Measurements from ENCODE around the gene OTUD7B.
"Not testable (repeated sequence)": the region's sequence is repeated elsewhere in the genome, so short reads cannot be mapped to it uniquely, and the experiment has no call there.

OTUD7B gene

DNA sequence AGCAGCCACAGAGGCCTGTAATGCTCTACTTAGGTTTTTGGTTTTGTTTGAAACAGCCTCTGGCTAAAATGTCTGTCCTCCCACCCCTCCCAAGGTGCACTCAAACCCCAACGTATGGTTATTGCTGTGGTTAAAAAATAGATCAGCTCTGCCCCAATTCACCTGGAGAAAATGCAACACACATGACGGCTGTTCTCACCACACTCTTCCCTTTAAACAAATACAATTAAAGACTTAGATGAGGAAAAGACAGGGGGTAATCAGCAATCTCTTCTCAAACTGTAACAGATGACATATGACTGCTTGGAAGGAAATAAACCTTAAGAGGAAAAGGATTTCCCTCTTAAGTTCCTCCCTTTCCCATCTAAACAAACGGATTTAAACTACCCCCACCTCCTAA lies 67.6 kb downstream of the OTUD7B start:
- no peak for DNase-seq (ENCODE audit: low read depth)

DNA sequence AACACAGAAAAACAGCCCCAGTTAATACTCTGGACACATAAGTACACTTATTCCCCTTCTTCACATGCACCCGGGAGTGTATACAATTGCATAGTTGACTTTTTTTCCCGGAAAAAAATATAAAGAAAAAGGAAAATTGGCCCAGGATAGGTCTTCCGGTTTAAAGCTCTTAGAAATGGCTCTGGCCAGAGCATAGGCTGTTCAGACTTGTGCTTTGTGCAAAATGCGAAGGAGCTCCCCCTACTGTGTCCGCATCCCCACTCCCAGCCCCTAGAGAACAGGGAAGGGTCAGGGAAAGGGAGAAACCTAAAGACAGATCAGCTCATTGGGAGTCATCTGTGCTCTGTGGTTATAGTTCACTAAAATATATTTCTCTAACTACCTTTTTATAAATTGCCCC lies 68.3 kb downstream of the OTUD7B start:
- DNase-seq (ENCODE audit: low read depth): no peak

DNA sequence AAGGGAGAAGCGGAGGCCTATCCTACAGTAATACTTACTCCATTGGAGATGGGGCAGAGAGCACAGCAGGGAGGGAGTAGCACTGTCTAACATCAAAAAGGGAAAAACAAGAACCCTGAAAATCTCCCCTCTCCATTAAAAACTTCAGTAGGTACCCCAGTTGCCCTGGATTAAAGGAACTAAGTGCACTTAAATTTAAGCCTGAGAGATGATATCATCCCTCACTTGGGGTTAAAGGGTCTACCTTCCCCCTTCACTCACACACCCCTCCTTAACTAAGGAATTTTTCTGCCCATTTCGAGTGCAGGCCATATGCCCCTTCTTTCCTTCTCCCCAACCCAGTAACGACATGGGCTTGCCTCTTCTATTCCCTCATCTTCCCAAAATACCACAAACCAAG lies 70.1 kb downstream of the OTUD7B start:
- DNase-seq (ENCODE audit: low read depth): no peak

DNA sequence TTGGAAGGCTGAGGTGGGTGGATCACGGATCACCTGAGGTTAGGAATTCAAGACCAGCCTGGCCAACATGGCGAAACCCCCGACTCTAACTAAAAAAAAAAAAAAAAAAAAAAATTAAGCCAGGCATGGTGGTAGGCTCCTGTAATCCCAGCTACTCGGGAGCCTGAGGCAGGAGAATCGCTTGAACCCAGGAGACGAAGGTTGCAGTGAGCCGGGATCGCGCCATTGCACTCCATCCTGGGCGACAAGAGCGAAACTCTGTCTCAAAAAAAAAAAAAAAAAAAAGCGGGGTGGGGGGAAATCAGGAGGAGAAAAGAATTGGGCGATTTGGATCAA lies 71.9 kb downstream of the OTUD7B start:
- not testable (repeated sequence) for DNase-seq (ENCODE audit: low read depth)

DNA sequence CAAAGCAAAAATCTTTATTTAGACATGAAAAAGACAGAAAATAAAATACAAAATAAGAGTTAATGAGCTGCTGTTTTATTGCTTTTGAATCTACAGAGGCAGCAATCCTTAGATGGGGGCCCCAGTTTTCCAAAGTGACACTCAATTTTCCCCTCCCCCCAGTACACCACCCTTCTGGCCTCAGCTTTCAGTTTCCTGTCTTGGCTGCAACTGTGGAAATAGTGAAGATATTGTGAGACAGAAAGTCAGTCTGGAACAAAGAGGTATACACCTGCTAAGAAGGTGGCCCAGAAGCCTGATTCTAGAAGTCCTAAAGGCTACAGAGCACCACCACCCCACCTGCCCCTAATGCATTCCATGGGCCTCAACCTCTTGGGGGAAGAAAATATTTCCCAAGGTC lies 72.8 kb downstream of the OTUD7B start:
- DNase-seq (ENCODE audit: low read depth): no peak

DNA sequence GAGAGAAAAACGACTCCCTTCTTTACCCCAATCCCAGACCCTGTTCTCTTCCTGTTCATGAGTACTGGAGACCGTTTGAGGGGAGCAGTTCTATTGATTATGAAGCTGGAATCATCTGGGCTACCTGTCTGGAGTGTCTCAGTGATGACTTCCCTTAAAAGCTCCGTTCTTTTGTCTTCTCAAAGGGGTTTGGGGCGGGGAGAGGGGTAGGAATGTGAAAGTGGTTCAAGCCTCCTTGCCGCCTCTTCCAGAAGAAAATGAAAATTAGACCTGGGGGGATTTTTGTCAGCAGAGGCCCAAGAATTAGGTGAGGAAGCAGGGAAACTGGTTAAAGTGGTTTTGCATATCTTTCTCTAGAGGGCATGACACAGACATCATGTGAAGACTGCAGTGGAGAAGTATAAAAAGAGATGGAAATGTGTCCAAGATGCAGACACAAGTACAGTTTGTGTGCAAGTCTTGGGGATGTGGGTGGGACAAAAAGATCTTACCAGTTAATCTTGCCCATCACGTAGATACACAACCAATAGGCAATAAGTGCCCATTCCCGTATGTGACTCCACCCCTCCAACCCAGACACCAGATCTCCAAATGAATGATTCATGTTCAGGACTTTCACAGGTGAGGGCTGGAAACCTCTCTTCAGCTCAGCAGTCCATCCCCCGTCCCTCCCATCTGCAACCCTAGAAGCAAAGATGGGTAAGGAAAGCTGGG lies 73.4 kb downstream of the OTUD7B start:
- no peak for DNase-seq (ENCODE audit: low read depth)

DNA sequence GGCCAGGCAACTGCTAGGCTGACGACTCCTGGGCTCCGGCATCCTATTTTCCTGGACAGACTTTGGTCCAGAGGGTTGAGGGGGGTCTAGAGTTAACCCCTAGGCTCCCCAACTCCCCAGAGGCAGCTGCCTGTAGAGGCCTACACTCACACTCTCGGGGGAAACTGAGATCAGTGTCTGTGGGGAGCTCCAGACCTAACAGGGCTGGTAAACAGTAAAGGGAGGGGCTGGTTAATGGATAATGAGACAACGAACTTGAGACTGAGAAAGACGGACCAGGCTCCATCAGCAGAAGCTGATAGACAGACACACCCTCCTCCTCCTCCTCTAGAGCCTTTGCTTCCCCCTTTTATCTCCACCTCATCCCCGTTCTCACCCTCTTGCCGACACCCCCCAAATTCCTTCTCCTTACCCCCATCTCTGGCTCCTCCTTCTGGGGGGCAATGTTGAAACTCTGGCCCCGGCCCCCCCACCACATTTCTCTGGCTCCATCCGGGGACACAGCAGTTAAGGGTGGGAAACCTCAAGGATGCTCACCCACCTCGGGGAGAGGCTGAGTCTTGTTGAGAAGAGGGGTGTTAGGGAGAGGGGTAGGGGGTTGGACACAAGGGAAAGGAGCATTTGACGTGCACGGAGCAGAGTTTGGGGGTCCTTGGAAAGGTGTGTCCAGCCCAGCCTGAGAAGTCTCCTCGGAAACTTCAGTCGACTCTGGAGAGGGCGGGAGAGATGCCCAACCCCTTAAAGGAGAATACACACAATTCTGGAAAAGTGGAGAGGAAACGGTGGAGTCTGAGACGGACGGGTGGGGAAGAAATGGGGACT lies 74.1 kb downstream of the OTUD7B start, which contains the start of gene MTMR11:
Gene MTMR11, minus strand, starts transcription at position 710 of the 822 bp plus-strand sequence. Its CDS starts 232 bp downstream, at position 478.
- DNase-seq (ENCODE audit: low read depth): no peak

DNA sequence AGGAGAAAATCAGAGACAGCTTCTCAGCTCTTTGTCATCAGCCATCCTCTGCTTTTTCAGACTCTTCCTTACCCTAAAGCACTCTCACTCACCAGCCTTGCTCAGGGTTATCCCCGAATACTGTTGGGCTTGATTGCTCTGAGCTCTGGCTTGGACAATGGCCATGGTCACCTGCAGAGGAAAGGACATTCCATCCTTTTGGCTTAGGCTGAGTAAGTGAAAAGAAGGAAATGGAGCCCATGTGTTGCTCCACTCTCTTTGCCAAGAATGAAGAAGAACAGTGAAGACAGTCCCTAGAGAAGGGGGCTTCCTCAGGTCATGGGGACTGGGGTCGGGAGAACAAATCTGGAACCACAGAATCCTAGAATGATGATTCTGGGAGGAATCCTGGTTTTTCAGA lies 76.2 kb downstream of the OTUD7B start:
- DNase-seq (ENCODE audit: low read depth): no peak

DNA sequence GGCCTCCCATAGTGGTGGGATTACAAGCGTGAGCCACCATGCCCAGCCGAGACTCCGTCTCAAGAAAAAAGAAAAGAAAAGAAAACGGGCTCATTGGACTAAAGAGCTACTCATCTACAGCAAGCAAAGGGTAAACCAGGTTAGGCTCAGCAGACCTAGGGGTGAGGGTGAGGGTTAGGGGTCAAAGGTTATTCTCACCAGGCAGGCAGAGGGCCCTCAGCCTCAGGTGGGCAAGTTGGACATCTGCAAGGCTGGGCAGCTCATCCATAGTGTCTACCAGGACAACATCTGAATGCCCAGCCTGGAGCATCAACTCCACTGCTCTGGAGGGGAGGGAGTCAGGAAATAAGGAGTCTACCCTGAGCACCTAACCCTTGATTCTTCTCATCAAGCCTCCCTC lies 77.3 kb downstream of the OTUD7B start:
- DNase-seq (ENCODE audit: low read depth): no peak

DNA sequence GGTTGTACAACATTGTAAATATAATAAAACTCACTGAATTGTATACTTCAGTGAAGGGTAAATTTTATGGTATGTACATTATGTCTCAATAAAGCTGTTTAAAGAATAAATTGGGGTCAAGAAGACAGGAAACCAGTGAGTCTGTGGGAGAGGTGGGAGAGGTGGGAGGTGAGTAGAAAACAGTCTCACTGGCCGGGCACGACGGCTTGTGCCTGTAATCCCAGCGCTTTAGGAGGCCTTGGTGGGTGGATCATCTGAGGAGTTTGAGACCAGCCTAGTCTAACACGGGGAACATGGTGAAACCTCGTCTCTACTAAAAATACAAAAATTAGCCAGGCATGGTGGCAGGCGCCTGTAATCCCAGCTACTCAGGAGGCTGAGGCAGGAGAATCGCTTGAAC lies 78.1 kb downstream of the OTUD7B start:
- DNase-seq (ENCODE audit: low read depth): no peak

DNA sequence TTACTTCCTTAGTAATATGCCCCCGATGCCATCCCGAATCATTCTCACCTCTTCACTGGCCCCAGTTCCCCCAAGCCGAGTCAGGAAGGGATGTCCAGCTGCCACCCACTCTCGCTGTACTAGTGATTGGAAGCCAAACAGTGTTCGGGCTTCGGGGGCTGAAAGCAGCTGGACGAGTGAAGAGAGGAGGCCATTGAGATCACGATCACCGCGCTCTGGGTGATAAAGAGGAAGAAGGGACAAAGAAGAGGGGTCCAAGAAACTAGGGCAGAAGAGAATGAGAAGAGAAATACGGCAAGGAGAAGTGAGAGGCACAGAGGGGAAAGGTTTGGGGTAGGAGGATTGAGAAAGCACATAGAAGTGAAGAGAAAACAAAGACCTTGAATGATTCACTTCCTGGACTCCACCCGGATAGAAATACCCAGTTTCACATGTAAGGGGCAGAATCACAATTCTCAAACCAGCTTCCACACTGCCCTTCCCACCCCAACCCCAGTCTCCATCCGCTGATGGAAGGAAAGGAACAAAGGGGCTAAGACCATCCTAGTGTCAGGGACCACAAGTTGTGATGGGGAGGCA lies 79.2 kb downstream of the OTUD7B start:
- no peak for DNase-seq (ENCODE audit: low read depth)

DNA sequence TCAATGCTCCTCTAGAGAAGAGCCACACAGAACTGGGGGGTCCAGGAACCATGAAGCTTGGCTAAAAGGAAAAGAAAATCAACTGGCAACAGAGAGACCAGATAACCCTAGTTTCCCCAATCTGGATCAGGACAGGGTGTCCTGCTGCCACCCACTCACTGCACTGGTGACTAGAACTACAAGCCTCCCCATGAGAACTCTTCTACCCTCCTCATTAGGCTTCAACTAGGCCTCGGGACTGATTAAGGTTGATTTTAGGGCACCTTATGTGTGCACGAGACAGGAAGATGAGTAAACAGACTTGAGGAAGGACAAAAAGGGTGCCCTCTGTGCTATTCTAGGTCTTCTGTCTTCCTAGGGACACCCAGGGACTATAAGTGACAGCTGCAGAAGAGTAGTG lies 80.7 kb downstream of the OTUD7B start:
- no peak for DNase-seq (ENCODE audit: low read depth)

DNA sequence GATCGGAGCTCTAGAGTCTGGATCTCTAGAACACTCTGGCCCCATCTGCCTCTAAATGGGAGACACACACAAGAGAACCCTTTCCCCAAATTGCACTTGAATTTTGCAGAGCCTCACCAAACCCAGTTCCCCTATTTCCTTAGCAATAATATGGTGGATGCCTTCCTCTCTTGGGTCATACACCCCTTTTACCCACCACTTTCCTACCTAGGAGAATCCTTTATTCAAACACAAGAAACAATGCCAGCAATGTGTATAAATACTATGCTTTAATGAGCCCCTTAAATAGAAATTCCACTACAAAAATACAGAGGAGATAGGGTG lies 82.2 kb downstream of the OTUD7B start:
- no peak for DNase-seq (ENCODE audit: low read depth)

DNA sequence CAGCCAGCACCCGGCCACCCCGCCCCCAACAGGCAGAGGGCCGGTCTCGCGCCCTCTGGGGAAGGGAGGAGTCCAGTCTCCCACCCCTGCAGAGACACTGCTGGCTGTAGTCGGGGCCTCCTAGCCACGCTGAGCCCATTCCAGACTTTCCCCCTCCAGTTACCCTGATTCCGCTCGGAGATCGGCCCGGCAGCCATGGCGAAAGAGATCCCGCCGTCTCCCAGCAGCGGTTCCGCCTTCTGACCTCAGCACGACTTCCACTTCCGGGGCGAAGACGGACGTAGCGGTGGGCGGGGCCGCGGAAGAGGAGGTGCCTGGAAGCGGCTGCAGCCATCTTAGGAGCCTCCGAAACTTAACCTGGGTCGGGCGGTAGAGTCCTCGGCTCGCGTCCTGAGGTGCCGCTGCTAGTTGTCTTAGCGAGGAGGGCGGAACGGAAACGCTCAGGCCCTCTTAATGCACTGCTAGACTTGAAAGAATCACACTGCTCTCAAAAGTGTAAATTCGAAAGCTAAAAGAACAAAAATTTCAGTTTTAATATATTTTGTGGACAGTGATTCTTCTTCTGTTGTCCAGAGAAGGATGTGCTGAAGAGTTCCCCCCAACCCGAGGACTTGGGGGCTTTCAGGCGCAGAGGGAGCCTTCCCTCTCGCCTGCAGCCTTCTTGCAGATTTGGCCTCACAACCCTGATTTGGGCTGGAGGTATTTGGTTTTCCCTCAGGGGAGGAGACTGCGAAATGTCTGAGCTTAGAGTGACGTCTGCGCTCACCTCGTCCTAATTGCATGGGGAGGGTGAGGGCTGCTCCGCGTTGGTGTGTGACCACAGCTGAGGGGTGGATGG lies 82.7 kb downstream of the OTUD7B start, which contains the start of gene SF3B4:
Gene SF3B4, minus strand, starts transcription at position 241 of the 838 bp plus-strand sequence. Its CDS starts 44 bp downstream, at position 197.
- DNase-seq (ENCODE audit: low read depth): peak; percentile 91

DNA sequence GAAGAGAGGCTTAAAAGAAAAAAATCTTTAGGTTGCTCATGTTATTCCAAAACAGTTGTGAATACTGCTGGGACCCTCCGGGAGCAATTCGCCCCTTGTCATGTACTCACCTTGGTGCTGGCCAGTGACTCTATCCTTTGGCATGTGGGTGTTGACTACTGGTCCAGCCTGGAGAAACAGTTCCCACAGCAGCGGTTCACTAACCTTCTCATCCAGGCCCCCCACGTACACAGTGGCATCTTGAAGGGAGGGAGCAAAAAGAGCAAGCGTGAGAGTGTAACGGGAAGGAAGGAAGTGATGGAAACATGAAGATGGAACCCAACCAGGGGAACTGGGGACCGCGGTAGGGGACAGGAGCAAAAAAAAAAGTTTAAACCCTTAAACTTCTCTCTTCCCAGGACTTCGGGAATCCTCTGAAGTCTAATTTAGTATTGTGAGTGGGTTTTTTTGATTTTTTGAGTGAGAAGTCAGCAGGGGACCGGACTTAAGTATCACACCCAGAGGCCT lies 83.4 kb downstream of the OTUD7B start:
- DNase-seq (ENCODE audit: low read depth): no peak

DNA sequence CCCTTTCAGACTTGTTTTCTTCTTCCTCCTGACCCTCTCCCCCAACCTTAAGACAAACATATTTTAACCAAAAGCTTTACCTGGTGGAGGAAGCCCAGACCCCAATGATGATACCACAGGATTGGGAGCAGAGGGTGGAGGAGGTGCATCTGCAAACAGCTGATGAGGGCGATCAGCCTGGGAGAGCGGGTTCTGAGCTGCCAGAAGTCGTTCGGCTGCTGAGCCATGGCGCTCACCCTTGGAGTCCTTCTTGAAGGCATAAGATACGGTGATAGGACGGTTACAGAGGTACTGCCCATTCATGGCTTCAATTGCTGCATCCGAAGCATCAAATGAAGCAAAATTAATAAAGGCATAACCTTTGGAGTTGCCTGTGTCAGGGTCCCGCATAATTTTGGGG lies 84.2 kb downstream of the OTUD7B start:
- DNase-seq (ENCODE audit: low read depth): no peak

DNA sequence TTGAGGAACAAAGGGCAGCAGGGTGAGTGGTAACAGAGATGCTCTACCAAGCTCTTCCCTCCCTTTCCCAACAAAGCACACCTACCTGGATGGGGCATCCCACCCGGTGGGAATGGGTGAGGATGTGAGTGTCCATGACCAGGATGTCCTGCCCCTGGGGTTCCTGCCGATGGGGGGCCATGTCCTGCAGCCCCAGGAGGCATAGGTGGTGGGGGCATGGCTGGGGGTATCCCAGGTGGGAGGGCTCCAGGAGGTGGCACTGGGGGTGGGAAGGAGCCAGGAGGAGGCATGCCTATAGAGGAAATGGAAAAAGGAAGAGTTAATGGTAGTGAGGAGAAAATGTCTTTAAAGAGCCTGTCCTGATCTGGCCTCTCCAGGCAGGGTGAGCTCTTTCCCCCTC lies 84.8 kb downstream of the OTUD7B start:
- DNase-seq (ENCODE audit: low read depth): no peak

DNA sequence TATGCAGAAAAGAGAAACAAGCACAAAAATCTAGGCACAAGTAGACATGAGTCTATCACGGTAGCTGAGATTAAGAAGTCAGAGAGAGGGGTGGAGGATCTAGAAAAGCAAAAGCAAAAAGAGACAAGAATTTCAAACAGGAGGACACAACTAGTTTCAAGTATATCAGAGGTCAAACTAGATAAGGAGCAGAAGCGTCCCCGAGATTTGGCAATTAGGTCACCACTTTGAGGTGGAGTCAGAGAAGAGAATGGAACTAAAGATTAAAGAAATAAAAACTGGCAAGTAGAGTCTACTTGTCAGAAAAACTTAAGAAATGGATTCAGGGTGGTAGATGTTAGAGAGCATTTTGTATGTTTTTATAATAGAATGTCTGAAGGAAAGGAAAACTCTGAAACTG lies 85.2 kb downstream of the OTUD7B start:
- no peak for DNase-seq (ENCODE audit: low read depth)

DNA sequence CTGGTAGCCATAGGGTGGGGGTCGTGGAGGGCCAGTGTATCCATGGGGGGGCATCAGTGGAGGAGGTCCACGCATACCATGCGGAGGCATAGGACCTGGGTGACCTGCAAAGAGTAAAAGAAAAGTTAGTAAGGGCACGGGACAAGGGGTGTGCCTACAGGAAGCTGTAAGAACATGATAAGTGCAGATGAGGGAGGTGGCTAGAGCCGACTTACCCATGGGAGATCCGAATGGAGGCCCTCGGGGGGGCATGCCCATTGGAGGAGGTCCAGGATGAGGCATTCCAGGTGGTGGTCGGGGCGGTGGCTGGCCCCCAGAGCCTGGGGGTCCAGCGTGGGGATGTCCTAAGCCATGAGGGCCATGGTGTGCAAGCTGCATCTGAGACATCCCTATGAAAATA lies 86.9 kb downstream of the OTUD7B start:
- no peak for DNase-seq (ENCODE audit: low read depth)

DNA sequence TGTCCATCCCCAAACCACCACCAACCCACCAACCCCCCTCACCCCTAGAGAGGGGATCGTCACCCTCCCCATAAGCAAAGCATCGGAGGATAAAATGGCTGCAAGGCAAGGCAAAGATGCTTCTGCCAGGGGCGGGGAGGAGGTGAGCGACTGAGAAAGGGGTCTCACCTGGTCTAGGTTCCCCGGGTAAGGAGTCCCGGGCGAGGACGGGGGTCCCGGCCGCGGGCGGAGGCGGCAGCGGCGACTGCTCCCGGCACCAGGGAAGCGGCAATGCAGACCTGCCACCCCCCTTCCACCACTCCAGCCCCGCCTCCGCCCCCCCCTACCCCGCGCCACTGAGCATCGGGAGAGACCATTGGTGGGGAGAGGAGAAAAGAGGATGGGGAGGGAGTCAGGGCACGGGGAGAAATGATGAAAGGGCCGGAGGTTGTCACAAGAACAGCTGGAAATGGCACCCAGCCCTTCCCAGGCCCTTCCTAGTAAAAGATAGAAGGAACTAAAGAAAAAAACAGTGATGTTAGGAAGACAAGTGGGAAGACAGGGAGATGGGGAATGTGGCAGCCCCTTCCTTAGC lies 92.9 kb downstream of the OTUD7B start, which contains the start of gene SV2A:
Gene SV2A, minus strand, starts transcription at position 274 of the 574 bp plus-strand sequence. CDS start 4,004 bp downstream, outside the sequence.
- DNase-seq (ENCODE audit: low read depth): peak; percentile 39

DNA sequence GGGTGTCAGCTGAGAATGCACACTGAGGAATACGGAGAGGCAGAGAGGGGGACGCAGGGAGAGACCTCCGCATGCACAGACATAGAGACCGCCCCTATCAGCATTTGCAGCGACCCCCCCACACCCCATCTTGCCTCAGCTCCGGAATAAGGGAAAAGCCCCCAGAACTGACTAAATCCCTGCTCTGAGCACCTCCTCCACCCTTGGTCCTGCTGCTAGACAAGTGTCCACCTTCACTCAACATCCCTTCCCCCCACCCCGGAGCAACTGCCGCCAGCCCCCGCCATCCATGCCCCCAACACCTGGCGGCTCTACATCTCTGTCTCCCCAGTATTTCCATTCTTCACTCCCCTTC lies 93.7 kb downstream of the OTUD7B start:
- no peak for DNase-seq (ENCODE audit: low read depth)

Measured in T-helper 22 cell (primary cell).